EH (cell line): ENCODE data around the gene RREB1.

ENCODE experiments used
- DNase-seq: peaks from one replicate; pipeline ENCODE4 v3.0.0-alpha.2; 2015; ENCODE audit warnings: low read depth

Gene RREB1

DNA sequence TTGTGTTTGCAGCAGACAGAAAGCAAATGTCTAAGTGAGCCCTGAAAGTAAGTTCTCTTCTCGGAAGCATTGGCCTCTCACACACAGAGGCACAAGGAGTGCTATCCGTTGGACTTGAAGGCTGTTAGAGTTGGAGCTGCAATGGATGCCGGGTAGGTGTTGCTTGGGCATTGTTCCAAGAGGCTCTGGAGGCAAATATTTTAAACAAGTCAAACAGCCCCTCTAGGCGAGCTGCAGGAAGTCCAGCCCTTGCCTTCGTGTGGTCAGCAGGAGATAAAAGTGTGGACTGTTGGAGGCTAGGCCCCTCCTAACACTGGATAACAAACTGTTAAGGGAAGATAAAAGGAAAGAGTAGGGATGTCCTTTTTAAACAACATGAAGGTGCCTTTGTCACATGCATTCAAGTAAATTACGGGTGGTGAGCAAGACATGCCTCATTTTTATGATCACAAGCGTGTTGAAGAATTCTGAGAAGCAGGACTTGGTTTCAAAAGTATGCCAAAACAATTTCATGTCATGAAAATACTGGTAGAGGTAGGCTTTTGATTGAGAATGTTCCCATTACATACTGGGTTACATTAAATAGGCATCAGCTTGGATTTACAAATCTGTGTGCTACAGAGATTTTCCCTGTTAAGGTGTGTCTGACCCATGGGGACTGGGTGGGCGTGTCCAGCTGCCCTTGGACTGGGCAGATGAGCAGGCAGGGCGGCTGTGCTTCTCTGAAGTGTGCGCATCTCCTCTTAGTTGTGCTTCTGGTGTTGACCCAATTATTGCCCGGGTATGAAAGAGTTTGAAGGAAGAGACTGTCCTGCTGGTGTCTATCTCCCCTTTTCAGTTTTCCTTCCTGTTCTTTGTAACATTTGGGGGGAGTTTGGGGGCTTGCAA, 57.5 kb downstream of the RREB1 start:
- peak; percentile 42 for DNase-seq

DNA sequence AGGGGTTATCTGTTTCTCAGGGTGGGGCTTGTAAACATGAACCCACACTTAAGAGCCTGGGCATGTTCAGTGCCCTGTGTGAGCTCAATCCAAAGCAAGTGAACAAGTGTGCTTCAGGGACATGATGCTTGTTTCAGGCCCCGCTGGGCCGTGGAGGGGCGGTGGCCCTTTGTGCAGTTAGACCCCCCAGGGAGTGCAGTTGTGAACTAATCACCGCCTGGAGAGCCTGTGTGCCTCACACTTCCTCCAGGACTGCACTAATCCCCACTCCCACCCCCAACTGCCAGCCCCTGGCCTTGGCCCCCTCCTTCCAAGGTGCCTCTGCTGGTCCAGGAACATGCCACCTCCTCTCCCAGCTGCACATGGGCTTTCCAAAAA, 58.1 kb downstream of the RREB1 start:
- DNase-seq, result no peak

DNA sequence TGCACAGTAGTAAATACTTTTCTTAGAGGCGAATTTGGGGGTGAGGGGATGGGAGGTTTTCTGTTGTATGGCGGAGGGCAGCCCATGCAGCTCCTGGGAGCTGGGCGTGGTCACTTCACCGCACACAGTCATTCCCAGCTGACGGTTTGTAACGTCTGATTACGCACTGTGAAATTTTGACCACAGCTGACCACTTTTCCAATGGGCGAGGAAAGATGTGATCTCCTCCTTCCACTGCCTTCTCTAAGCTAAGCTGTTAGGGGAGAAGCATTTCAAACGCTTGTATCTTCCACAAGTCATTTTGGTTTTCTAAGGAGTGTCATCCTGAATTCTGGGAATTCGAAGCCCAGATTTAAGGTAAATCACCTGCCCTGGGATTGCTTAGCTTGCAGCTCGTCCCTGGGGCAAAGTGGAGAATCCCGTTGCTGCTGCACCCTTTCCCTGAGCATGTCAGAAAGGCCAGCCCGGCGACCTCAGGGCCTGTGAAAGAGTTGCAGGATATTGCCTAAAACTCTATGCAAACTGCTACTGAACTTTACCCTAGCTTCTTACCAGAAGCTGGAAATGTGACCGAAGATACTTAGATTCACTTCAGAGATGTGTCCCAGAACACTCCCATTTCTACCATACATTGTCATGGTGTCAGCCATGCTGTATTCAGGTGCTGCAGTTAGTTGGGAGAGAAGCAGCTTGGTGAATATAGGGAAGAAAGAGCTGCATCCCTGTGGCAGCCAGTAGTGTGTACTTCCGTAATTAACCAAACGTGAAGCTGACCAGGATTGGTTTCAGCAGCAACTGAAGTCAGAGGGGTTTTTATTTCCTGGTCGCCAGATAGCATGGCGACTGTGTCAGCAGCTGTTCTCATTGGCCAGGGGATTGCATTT, 58.9 kb downstream of the RREB1 start:
- DNase-seq, result no peak

DNA sequence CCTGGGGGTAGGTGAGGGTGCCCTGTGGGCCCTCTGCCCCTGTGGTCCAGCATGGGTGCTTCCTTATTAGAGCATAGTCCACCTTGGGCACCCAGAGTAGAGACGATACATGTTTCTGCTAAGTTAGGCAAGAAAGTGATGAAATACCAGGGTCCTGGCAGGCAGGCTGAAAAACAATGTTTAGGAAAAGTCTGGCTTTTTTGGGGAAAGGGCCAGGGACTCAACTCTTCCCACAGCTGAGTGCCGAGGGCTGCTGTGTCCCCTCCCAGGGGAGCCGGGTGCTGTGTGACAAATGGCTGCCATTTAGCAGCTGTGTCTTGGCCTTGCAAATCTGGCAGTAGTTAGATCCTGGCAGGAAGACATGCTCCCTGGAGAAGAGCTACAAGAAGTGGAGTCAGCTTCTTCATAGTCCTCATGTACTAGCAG, 61.5 kb downstream of the RREB1 start:
- no peak for DNase-seq

DNA sequence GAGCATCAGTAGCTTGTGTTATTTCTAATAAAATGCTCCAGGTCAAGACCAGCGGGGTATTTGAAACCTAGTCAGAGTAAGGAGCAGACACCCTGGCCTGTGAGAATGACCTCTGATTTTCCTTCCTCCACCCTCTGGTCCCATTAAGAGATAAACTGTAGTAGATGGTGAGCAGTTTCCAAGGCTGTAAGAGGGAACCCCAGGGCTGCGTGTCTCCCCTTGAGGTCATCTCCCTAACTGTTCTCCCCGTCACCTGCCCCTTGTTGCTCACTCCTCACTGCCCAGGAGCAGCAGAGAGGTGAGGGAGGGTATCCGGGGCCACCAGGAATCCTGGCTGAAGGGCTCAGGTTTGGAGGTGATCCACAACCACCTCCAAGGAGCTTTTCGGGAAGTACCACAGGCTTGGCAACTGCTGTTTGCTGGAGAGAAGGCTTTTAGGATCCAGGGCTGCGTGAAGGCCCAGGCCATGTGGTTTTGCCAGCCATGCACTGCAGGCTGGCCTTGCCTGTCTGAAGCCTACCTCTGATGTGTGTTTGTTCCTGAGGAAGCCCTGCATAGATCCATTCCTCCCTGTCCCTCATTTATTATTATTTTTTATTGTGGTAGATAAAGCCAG, 62.5 kb downstream of the RREB1 start:
- no peak for DNase-seq

DNA sequence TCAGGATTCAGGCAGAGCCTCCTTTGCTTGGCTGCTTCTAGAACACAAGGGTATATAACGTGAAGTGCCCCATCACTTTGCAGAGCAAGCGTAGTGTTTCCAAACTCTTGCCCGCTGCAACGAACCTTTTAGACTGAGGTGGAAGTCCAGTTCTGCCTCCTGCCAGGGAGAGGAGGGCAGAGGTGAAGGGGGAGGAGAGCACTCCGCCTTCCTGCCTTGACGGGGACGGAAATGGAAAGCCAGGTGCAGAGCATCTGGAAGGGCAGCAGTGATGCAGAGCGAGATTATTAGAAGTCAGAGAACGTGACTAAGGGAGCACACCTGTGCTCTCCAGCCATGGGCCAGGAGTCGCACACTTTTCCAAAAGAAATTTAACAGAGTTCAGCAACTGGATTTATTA, 63.4 kb downstream of the RREB1 start:
- no peak for DNase-seq

DNA sequence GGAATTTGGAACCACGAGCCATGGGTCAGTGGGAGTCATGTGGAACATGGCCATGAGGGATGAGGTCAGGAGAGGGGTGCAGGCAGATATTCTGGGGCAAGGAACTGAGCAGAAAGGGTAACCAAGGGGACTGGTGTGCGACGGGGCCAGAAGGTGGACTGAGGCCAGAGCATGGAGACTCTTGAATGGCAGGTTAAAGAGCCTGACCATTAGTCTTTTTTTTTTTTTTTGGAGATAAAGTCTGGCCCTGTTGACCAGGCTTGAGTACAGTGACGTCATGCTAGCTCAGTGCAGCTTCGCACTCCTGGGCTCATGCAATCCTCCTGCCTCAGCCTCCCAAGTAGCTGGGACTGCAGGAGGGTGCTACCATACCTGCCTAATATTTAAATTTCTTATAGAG, 64.0 kb downstream of the RREB1 start:
- DNase-seq, result no peak

DNA sequence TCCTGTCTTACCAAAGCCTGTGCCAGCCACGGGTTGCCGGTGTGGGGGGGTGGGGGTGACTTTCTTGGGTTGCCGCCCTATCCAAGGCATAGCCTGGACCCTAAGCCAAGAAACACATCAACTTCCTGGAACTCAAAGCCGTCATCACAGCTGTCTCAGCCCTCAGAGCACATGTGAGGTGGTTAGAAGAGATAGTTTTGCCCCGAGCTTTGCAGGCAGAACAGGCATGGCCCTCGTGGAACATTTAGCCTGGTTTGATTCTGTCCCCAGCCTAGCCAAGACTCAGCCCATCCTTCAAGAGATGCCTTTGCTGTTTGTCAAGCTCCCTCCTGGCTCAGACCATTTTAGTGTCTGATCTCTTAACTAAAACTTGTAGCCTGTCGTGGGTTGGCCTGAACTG, 64.9 kb downstream of the RREB1 start:
- peak; percentile 76 for DNase-seq

DNA sequence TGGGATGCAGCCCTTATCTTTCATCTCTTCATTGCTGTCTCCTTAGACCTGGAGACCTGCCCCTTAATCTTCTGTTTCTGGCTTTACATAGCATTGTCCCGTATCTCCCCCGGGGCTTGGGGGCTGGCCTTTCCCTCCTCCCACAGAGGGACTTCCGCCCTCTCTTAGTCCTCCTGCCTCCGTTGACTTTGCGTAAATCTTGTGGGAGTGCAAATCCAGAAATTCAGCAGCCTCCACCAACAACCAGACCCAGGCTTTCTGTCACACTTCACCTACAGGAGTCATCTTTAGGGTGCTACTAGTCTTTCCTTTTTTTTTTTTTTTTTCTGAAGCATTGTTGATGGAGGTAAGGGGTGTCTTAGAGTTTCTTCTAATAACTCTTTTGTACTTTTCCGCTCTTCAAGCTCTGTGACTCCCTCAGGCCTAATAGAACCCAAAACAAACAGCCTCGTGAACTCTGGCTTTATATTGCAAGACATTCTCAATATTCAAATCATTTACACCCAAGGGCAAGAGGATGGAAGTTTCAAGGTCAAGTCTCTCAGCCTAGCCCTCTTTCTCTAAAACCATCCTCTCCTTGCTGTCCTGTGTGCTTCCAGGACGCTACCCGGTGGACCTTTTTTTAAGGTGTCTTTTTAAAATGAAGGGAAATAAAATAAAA, 66.2 kb downstream of the RREB1 start:
- DNase-seq, result no peak

DNA sequence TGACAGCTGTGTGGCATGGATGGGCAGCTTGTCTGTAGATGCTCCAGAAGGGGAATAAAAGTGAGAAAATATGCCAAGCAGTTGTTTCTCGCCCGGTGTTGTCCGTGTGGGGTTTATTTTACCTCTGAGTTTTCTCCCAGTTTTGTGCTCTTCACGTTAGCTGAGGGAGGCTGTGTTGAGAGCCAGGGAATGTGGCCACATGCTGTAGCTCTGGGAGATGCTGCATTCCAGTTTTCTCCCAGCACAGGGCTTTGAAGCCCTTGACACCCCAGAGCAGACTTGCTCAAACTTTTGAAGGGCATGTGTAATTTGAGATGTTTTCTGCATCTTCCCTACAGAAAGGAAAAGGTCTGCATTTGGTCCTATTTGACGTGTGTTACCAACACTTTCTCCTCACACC, 67.7 kb downstream of the RREB1 start:
- DNase-seq, result peak; percentile 59

DNA sequence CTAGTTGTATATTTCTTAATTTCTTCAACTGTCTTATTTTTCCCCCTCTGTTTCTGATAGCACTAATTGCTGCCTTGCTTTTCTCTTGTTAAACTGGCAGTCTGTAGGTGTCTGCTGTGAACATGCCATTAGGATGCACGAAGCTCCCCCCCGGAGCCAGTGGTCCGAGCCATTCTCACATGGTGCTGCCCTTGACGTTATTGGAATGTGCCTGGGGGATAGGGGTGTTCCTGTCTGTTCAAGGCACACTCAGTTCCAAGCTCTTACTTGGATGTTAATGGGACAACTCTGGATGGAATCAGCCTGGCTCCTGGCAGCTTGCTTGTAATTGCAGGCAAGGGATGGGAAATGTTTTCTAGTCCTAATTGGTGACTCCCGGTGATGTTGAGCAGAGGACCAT, 68.4 kb downstream of the RREB1 start:
- DNase-seq, result peak; percentile 53

DNA sequence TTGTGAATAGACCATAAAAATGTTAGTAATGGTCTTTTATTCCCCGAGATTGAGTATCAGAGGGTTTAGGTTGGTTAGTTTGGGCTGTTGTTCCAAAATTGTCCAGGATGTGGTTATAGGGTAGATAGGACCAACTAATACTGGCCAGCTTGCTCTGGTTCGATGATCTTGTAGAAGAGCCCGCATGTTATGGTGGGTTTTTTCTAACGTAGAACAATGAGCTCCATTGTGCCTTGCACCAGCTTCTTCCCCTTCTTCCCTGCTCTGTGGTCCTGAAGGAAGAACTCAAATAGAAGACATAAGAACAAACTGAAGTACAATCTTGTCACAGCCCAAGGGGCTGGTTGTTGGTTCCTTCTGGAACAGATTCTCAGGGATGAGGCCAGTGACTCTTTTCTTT, 70.5 kb downstream of the RREB1 start:
- no peak for DNase-seq

DNA sequence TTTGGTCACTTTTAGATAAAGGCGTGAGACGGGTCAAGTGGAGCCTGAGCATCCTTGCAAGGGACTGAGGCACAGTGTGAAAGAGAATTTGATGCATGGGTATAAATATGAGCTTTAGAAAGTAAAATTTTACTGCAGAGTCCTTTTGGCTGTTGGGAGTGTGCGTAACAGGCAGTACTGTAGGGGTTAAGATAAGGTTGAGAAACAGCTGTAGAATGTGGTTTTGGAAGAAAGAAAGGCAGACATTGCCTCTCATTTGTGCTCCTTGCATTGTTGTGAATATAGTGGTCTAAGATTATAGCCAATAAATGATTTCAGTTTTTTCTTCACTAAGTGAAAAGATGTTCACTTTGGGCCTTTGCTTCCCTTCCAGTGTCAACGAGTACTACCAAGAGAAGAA, 73.0 kb downstream of the RREB1 start:
- no peak for DNase-seq

DNA sequence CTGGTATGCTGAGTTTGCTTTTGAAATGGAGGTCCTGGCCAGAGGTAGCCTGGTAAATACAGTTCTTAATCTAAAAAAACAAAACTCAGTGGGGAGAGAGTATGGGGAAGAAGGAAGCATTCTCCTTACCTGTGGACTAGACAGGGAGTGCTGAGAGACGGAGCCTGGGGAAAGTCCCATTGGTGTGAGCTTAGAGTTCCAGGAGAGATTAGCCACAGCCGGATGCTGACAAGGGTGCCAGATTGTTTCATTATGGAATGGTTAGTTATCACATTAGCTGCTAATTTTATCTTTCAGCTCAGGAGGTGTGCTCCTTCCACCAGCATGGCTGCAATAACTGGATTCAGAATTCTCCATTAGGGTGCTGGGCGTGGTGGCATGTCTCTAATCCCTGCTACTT, 75.9 kb downstream of the RREB1 start:
- no peak for DNase-seq

DNA sequence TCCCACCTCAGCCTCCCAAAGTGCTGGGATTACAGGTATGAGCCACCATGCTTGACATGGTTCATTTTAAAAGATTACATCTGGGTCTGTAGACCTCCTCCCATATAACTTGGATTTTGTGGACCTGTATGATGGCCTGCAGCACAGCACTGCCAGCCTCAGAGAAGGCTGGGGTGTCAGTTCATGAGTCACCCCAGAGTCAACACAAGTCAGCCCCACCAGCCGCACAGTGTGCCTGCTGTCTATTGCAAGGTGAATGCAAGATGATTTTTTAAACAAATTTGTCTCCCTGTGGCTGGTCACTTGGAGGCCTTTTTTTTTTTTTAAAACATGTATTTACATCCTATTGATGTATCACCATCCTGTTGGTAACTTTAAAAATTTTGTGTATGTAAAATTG, 76.7 kb downstream of the RREB1 start:
- no peak for DNase-seq

DNA sequence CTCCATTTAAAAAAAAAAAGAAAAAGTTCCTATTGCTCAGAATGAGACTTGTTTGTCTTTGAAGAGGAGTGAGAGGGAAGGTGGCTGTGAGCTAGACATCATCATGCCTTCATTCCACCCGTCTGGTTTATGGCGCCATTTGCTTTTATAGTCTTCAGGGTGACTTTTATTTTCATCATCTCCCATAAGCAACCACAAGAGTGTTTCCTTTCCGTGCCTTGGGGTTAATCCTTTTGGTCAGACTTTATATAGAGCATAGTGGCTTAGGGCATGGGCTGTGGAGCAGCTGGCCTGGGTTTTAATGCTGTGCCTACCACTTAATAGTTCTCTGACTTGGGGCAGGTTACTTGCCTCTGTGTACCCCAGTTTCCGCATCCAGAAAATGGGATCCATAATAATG, 77.8 kb downstream of the RREB1 start:
- no peak for DNase-seq

DNA sequence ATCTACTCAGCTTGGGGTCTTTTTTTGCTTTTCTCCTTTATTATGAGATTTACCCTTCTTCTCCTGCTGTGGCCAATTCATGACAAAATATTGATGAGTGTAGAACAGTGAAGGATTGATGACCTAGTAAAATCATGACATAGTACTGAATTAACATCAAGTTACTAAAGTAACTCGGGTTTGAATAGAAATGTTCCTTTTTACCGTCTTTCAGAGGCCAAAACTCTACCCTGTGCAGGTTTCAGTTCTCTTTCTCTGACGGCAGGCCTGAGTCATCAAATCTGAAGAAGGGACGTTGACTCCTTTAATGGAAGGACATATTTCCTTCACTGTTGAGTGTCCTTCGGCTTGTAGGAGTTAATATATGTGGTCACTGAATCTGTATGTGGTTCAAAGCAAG, 80.7 kb downstream of the RREB1 start:
- DNase-seq, result no peak

DNA sequence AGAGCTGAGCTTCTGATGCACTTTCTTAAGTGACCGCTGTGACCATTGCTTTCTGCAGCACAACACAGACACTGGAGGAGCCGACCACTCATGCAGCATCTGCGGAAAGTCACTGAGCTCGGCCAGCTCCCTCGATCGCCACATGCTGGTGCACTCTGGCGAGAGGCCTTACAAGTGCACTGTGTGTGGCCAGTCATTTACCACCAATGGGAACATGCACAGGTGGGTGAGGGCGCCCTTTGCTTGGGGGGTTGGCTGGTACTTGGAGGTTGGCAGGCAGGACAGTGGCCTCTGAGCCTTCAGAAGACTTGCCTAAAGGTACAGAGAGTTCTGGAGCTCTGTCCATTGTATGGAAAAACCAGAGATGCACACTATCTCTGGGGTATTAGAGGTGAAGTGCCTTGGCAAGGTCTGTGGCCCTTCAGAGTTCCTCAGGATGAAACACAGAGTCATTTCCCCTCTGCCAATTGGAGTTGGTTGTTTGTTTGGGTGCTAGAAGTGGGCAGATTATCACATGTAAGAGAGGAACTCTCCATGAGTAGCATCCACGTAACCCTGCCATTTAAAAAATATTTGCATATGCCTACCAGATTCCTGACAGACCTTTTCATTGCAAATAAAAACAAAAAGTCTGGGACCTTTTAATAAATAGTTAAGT, 81.5 kb downstream of the RREB1 start:
- no peak for DNase-seq

DNA sequence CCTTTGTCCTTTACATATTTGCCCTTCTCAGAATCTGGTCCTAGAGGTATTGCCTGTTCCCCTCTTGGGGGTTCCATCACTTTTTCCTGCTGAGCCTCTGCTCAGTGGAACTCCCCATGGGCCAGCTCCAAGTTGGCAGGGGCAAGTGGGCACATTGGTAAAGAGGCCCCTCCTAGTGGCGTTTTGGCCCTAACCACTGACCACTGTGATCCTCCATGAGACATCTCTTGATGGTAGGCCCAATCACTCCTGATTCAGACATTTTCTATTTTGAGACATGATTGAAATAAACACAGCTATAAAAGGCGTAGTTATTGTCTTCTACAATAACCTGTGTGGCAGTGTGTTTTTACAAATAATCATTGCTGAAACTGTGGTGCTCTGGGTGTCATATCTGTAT, 83.0 kb downstream of the RREB1 start:
- DNase-seq, result no peak

DNA sequence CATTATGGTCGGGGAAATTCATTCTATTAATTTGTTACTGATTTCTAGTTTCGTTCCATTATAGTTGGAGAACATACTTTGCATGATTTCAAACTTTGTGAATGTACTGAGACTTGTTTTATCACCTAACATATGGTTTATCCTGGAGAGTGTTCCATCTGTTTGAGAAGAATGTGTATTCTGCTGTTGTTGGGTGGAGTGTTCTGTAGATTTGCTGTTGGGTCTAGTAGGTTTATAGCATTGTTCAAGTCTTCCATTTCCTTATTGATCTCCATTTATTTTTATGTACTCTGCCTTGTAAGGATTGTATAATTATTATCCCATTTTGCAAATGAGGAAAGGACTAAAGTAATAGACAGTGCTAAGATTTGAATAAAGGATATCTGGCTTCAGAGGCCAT, 85.4 kb downstream of the RREB1 start:
- DNase-seq, result no peak

DNA sequence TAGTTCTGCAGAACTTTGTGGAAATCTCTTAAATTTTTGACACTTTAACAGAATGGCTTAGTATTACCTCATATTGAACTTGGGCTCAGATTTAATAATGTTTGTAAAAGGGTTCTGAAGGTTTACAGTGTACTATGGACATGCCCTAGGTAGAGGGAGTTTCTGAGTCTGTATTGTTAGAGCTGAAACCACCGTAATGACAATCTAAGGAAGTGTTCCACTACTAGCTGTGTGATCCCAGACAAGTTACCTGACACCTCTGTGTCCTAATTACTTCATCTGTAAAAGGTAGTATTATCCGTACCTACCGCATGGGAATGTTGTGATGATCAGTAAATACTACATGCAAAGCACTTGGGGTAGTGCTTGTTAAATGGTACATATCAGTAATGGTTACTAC, 86.9 kb downstream of the RREB1 start:
- DNase-seq, result no peak
